Sigmoid colon (tissue), 4 donors: ENCODE results near the gene TBC1D22A.

ENCODE experiments used
- EP300 ChIP-seq, 4 donors: sonication (generic); formaldehyde crosslinking; IDR thresholded peaks; one replicate each; pipeline ENCODE4 v1.6.1; 2017; ENCODE audit warnings: antibody characterized with exemption in 4 of 4
- POLR2A ChIP-seq, 2 donors: fragments of 450-650 bp; IDR thresholded peaks; one replicate each; pipeline ENCODE4 v1.6.1; 2016; ENCODE audit warnings: antibody characterized with exemption in 2 of 2, mild to moderate bottlenecking in 2 of 2, moderate library complexity in 2 of 2
- POLR2AphosphoS5 ChIP-seq, 4 donors: sonication (generic); formaldehyde crosslinking; IDR thresholded peaks; one replicate each; pipeline ENCODE4 v1.6.1; 2017; ENCODE audit warnings: antibody characterized with exemption in 4 of 4
- TF ChIP-seq, protein P1 (sequence below), 4 experiments: fragments of 450-650 bp in 3 of 4; fragments of 200-600 bp in 1 of 4; IDR thresholded peaks; one replicate each; pipeline ENCODE4 v1.5.1; 2016 to 2019; ENCODE audit warnings: antibody characterized with exemption in 4 of 4, mild to moderate bottlenecking in 3 of 4, moderate library complexity in 2 of 4

DNA sequence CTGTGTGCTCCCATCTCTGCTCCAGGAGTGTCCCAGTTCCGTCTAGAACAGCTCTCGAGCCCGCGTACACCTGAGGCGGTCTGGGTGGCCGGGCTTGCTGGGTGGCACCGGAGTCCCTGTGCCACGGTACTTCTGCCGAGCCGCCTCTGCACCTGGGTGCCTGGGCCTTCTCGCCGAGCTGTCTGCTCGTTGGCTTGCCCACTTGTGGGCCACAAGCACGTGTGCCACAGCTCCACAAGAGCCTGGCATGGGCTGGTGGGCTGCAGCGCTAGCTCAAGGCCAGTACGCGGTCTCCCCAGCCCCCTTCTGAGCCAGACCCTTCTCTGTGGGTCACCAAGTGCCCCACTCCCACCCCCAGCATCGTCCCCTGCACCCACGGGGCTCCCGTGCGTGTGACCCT is 388.0 kb downstream of the TBC1D22A start:
- TF ChIP-seq POLR2A (IDR thresholded peaks at IDR 0.05) (no peak), POLR2AphosphoS5 (IDR thresholded peaks at IDR 0.05) (no peak), EP300 (IDR thresholded peaks at IDR 0.05) (no peak)
- TF ChIP-seq, protein P1, sequence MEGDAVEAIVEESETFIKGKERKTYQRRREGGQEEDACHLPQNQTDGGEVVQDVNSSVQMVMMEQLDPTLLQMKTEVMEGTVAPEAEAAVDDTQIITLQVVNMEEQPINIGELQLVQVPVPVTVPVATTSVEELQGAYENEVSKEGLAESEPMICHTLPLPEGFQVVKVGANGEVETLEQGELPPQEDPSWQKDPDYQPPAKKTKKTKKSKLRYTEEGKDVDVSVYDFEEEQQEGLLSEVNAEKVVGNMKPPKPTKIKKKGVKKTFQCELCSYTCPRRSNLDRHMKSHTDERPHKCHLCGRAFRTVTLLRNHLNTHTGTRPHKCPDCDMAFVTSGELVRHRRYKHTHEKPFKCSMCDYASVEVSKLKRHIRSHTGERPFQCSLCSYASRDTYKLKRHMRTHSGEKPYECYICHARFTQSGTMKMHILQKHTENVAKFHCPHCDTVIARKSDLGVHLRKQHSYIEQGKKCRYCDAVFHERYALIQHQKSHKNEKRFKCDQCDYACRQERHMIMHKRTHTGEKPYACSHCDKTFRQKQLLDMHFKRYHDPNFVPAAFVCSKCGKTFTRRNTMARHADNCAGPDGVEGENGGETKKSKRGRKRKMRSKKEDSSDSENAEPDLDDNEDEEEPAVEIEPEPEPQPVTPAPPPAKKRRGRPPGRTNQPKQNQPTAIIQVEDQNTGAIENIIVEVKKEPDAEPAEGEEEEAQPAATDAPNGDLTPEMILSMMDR (IDR thresholded peaks at IDR 0.05): no peak
